Spleen (tissue), 11 donors: ENCODE data around the gene USP8. TPM values are rescaled to one million over a fixed set of nuclear protein-coding genes. Genes with fewer than 3 reads are reported as not detected.

Experiments
- DNase-seq: peaks from one replicate; pipeline ENCODE4 v3.0.0-alpha.2; 2020
- H3K27ac ChIP-seq, 8 donors: fragments of 200-600 bp; sonication (generic) in 7 of 8; 1 replicate in 4 of 8; 2 replicates in 4 of 8; pipeline versions ENCODE4 v1.5.0 to v1.8.0; 2016 to 2021; ENCODE audit warnings: inconsistent platforms in 4 of 8, mild to moderate bottlenecking in 4 of 8, moderate library complexity in 1 of 8
- H3K27me3 ChIP-seq, 7 donors: fragments of 200-600 bp; sonication (generic) in 6 of 7; replicated peaks in 1 of 7; 1 replicate in 4 of 7; 2 replicates in 3 of 7; pipeline versions ENCODE4 v1.5.0 to v1.8.0; 2016 to 2021; ENCODE audit warnings: inconsistent platforms in 3 of 7, mild to moderate bottlenecking in 1 of 7
- H3K36me3 ChIP-seq, 6 donors: fragments of 200-600 bp; sonication (generic) in 5 of 6; 1 replicate in 4 of 6; 2 replicates in 2 of 6; pipeline versions ENCODE4 v1.5.0 to v1.8.0; 2016 to 2021; ENCODE audit warnings: inconsistent platforms in 2 of 6
- H3K4me1 ChIP-seq, 6 donors: fragments of 200-600 bp; sonication (generic) in 5 of 6; 1 replicate in 3 of 6; 2 replicates in 3 of 6; pipeline versions ENCODE4 v1.5.0 to v1.8.0; 2016 to 2021; ENCODE audit warnings: inconsistent platforms in 3 of 6
- H3K4me3 ChIP-seq, 8 donors: fragments of 200-600 bp; sonication (generic) in 7 of 8; 1 replicate in 4 of 8; 2 replicates in 4 of 8; pipeline versions ENCODE4 v1.5.0 to v1.8.0; 2016 to 2021; ENCODE audit warnings: inconsistent platforms in 4 of 8, mild to moderate bottlenecking in 4 of 8, moderate library complexity in 2 of 8
- H3K9me3 ChIP-seq, 8 donors: fragments of 200-600 bp; sonication (generic) in 7 of 8; 1 replicate in 4 of 8; 2 replicates in 4 of 8; pipeline versions ENCODE4 v1.5.0 to v1.8.0; 2016 to 2021; ENCODE audit warnings: inconsistent platforms in 4 of 8
- CTCF ChIP-seq, 11 experiments: fragments of 200-600 bp in 7 of 11; fragments of 450-650 bp in 4 of 11; sonication (generic) in 4 of 11; IDR thresholded peaks in 8 of 11; conservative IDR thresholded peaks in 3 of 11; 1 replicate in 7 of 11; 2 replicates in 4 of 11; pipeline versions ENCODE4 v1.4.0 to v1.8.0; 2016 to 2021; ENCODE audit warnings: antibody characterized with exemption in 11 of 11, inconsistent platforms in 4 of 11, mild to moderate bottlenecking in 1 of 11
- POLR2A ChIP-seq, 3 donors: fragments of 450-650 bp; IDR thresholded peaks; one replicate each; pipeline ENCODE4 v1.5.1; 2017; ENCODE audit warnings: antibody characterized with exemption in 3 of 3, mild to moderate bottlenecking in 1 of 3
- POLR2AphosphoS5 ChIP-seq, 3 donors: sonication (generic); formaldehyde crosslinking; IDR thresholded peaks; one replicate each; pipeline ENCODE4 v1.5.1; 2017; ENCODE audit warnings: antibody characterized with exemption in 3 of 3
- WGBS, 5 donors: extraction: QIAGEN DNeasy Blood & Tissue Kit in 3 of 5; methylation state at CpG; one replicate each; pipeline versions ENCODE4 v1.1.5 to v1.1.7; 2013 to 2018; 5-methylcytosine and 5-hydroxymethylcytosine counted together
- intact Hi-C: fragments of 100-400 bp; cut with DNase I; formaldehyde crosslinking; loops from one replicate; pipeline ENCODE4 v1.15.0; 2023; ENCODE audit warnings: low total_unique reads
- polyA plus RNA-seq, 3 donors: library from polyadenylated mRNA; stranded (reverse); fragments of 200-250 nt; gene quantifications; one replicate each; pipeline ENCODE4 v1.2.1, GENCODE V29; 2013
- total RNA-seq, 7 donors: library from RNA; depleted of rRNA in 3 of 7; stranded (reverse); fragments of >200 nt in 3 of 7; fragmentation: NEBNext Ultra II Directional in 4 of 7; extraction: Animal tissue kit (Norgen Biotek cat#: 25700) in 4 of 7; gene quantifications; one replicate each; pipeline versions ENCODE4 v1.1.0 to v1.2.1, GENCODE V29; 2016 to 2021
- donor health status: healthy with polysubstance abuse.
- donor health status: DM: no; HTN: no; CAD: no; lungs with moderate emphysema.
- donor health status: DM: no; HTN: no; CAD: no.
- donor health status: Bipolar disorder and iron deficiency.
- donor health status: healthy.
- donor health status: DM: no; HTN: no; CAD: no.
- donor health status: DM: yes; HTN: yes; CAD: no.

USP8 gene
- total and polyA plus RNA-seq, 10 donors: 13.4 to 95.6 (median 73.4) TPM

DNA sequence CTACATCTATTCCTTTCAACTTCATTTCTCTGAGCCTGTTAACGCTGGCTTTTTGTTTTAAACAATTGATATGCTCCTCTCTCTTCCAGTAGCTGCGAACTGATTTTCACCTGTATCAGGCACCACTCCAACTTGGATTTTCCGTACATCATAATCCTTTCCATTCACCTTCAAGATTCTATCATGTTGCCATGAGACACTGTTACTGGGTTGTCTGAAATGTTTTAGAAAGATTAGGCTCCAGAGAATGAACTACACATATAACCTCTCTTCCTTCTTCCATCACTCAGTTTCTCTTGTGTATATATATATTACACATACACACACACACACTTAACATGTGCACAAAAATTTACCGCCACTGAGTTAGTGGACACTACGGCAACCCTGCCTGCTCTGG lies 122.4 kb downstream of the USP8 start, which contains the start of gene USP50:
TSS of gene USP50 (minus strand) at position 101 of the 400 bp plus-strand sequence. CDS start 141 bp downstream, outside the sequence.
- Histone ChIP-seq H3K36me3 (no peaks in the 10 kb centered on the region), H3K27me3 (peaks cover 0 to 4% (median 0%) of the 10 kb centered on the region in 7 donors), H3K4me1 (no peaks in the 10 kb centered on the region), H3K27ac (no peak within 1 kb of the TSS), H3K9me3 (no peaks in the 10 kb centered on the region), H3K4me3 (no peak within 1 kb of the TSS)
- TF ChIP-seq POLR2A (IDR thresholded peaks at IDR 0.05) (no peak), CTCF (IDR thresholded peaks at IDR 0.05 in 8 of 11, conservative IDR thresholded peaks at IDR 0.05 in 3 of 11) (no peak), POLR2AphosphoS5 (IDR thresholded peaks at IDR 0.05) (no peak)
- 92 to 96% (median 96%) methylated on average over 5 of the region's 5 CpGs for WGBS, 5 donors
- no peak for DNase-seq
- intact Hi-C loops: no loop called here

DNA sequence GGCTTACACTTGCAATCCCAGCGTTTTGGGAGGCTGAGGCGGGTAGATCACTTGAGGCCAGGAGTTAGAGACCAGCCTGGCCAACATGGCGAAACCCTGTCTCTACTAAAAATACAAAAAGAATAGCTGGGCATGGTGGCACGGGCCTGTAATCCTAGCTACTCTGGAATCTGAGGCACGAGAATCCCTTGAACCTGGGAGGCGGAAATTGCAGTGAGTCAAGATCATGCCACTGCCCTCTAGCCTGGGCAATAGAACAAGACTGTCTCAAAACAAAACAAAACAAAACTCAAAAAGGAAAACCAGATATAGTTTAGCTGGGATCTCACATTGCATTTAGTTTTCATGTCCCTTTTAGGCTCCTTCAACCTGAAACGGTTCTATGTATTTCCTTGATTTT lies 125.1 kb downstream of the USP8 start:
- intact Hi-C loops: no loop called here
- WGBS, 5 donors: 87 to 92% (median 91%) methylated on average over 7 of the region's 7 CpGs
- Histone ChIP-seq H3K36me3 (no peaks in the 10 kb centered on the region), H3K27me3 (no peaks in the 10 kb centered on the region), H3K27ac (no peak overlapping the region), H3K4me1 (no peaks in the 10 kb centered on the region), H3K4me3 (no peak overlapping the region), H3K9me3 (no peaks in the 10 kb centered on the region)
- TF ChIP-seq CTCF (IDR thresholded peaks at IDR 0.05 in 8 of 11, conservative IDR thresholded peaks at IDR 0.05 in 3 of 11): no peak
- TF ChIP-seq POLR2A (IDR thresholded peaks at IDR 0.05): no peak
- no peak for TF ChIP-seq POLR2AphosphoS5 (IDR thresholded peaks at IDR 0.05)
- DNase-seq: no peak

DNA sequence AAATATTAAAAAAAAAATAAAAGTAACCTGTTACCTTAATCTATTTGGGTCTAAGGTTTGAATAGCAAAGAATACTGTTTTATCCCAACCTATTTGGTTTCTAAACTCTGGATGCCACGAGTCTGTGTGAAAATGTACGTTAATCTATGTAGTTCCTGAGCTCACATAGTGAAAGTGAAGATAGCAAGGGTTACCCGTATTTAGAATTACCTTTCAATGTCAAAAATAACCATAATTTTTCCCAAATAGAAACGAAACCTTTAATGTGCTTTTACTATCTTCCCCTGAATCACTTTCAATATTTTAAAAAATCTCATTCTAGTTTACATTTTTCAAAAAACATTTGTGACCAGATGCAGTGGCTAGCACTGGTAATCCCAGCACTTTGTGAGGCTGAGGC lies 128.0 kb downstream of the USP8 start:
- TF ChIP-seq POLR2AphosphoS5 (IDR thresholded peaks at IDR 0.05) (no peak), CTCF (IDR thresholded peaks at IDR 0.05 in 8 of 11, conservative IDR thresholded peaks at IDR 0.05 in 3 of 11) (no peak), POLR2A (IDR thresholded peaks at IDR 0.05) (no peak)
- no peaks in the 10 kb centered on the region for H3K4me1 ChIP-seq
- H3K36me3 ChIP-seq: peaks cover 0 to 6% (median 0%) of the 10 kb centered on the region in 6 donors
- H3K9me3 ChIP-seq: no peaks in the 10 kb centered on the region
- H3K27me3 ChIP-seq: no peaks in the 10 kb centered on the region
- H3K4me3 ChIP-seq: no peak overlapping the region
- WGBS, 5 donors: 66 to 80% (median 74%) methylated on average over 4 of the region's 4 CpGs
- no peak overlapping the region for H3K27ac ChIP-seq
- no peak for DNase-seq
- intact Hi-C loops: no loop called here

GRCh38 chr15:50556642-50557371 lies 132.6 kb downstream of the USP8 start:
- 85 to 98% (median 95%) methylated on average over 2 of the region's 2 CpGs for WGBS, 5 donors
- Histone ChIP-seq H3K9me3 (no peaks in the 10 kb centered on the region), H3K27me3 (no peaks in the 10 kb centered on the region), H3K27ac (no peak overlapping the region), H3K36me3 (peaks cover 0 to 49% (median 14%) of the 10 kb centered on the region in 6 donors), H3K4me1 (no peaks in the 10 kb centered on the region), H3K4me3 (no peak overlapping the region)
- TF ChIP-seq POLR2AphosphoS5 (IDR thresholded peaks at IDR 0.05) (no peak), CTCF (IDR thresholded peaks at IDR 0.05 in 8 of 11, conservative IDR thresholded peaks at IDR 0.05 in 3 of 11) (no peak), POLR2A (IDR thresholded peaks at IDR 0.05) (no peak)
- intact Hi-C loops: no loop called here
- DNase-seq: no peak
